ENCODE measurements around the gene ALDOB.

Gene ALDOB

GRCh38 chr9:101467690-101468089 is 32.1 kb upstream of the ALDOB start:
- no peak for DNase-seq (ENCODE audit: insufficient read length, low spot score)
- no peak for TF ChIP-seq POLR2A (IDR thresholded peaks at IDR 0.05; ENCODE audit: low read depth, low read length)
- no peak for FAIRE-seq

GRCh38 chr9:101466863-101467262 is 31.3 kb upstream of the ALDOB start:
- DNase-seq (ENCODE audit: insufficient read length, low spot score) (no peak), FAIRE-seq (no peak)
- TF ChIP-seq POLR2A (IDR thresholded peaks at IDR 0.05; ENCODE audit: low read depth, low read length) = no peak

GRCh38 chr9:101465326-101465915 is 29.8 kb upstream of the ALDOB start:
- peak; percentile 99 for FAIRE-seq
- DNase-seq (ENCODE audit: insufficient read length, low spot score) = no peak
- no peak for TF ChIP-seq POLR2A (IDR thresholded peaks at IDR 0.05; ENCODE audit: low read depth, low read length)

- no peak for TF ChIP-seq POLR2A (IDR thresholded peaks at IDR 0.05; ENCODE audit: low read depth, low read length)
- FAIRE-seq (peak; percentile 43), DNase-seq (ENCODE audit: insufficient read length, low spot score) (no peak)
Observed at GRCh38 chr9:101463397-101463796, 27.8 kb upstream of the ALDOB start.

- no peak for TF ChIP-seq POLR2A (IDR thresholded peaks at IDR 0.05; ENCODE audit: low read depth, low read length)
- DNase-seq (ENCODE audit: insufficient read length, low spot score) (peak; percentile 63), FAIRE-seq (peak; percentile 93)
Observed at GRCh38 chr9:101462558-101462957, 27.0 kb upstream of the ALDOB start.

- TF ChIP-seq POLR2A (IDR thresholded peaks at IDR 0.05; ENCODE audit: low read depth, low read length) = no peak
- DNase-seq (ENCODE audit: insufficient read length, low spot score) (no peak), FAIRE-seq (no peak)
Observed at GRCh38 chr9:101460965-101461364, 25.4 kb upstream of the ALDOB start.

- TF ChIP-seq POLR2A (IDR thresholded peaks at IDR 0.05; ENCODE audit: low read depth, low read length) = no peak
Observed at GRCh38 chr9:101458963-101459631, 23.5 kb upstream of the ALDOB start.

GRCh38 chr9:101457003-101457402 is 21.4 kb upstream of the ALDOB start:
- DNase-seq (ENCODE audit: insufficient read length, low spot score) = no peak
- TF ChIP-seq POLR2A (IDR thresholded peaks at IDR 0.05; ENCODE audit: low read depth, low read length) = no peak
- no peak for FAIRE-seq

More at GRCh38 chr9:101458963-101459631, 23.5 kb upstream of the ALDOB start:
- peak; percentile 58 for DNase-seq (ENCODE audit: insufficient read length, low spot score)
- peak; percentile 98 for FAIRE-seq

- no peak for TF ChIP-seq POLR2A (IDR thresholded peaks at IDR 0.05; ENCODE audit: low read depth, low read length)
- no peak for FAIRE-seq
- DNase-seq (ENCODE audit: insufficient read length, low spot score) = no peak
Observed at GRCh38 chr9:101455656-101456240, 20.2 kb upstream of the ALDOB start.

GRCh38 chr9:101453776-101454570 is 18.4 kb upstream of the ALDOB start:
- DNase-seq (ENCODE audit: insufficient read length, low spot score) = no peak
- no peak for FAIRE-seq

GRCh38 chr9:101451498-101451897 is 15.9 kb upstream of the ALDOB start:
- FAIRE-seq (no peak), DNase-seq (ENCODE audit: insufficient read length, low spot score) (no peak)
- no peak for TF ChIP-seq POLR2A (IDR thresholded peaks at IDR 0.05; ENCODE audit: low read depth, low read length)

More at GRCh38 chr9:101453776-101454570, 18.4 kb upstream of the ALDOB start:
- no peak for TF ChIP-seq POLR2A (IDR thresholded peaks at IDR 0.05; ENCODE audit: low read depth, low read length)

GRCh38 chr9:101450931-101451330 is 15.4 kb upstream of the ALDOB start:
- no peak for FAIRE-seq
- DNase-seq (ENCODE audit: insufficient read length, low spot score) = no peak
- TF ChIP-seq POLR2A (IDR thresholded peaks at IDR 0.05; ENCODE audit: low read depth, low read length) = no peak

GRCh38 chr9:101449071-101449721 is 13.6 kb upstream of the ALDOB start:
- DNase-seq (ENCODE audit: insufficient read length, low spot score) = peak; percentile 82
- peak; percentile 85 for FAIRE-seq
- TF ChIP-seq POLR2A (IDR thresholded peaks at IDR 0.05; ENCODE audit: low read depth, low read length) = no peak

GRCh38 chr9:101448680-101449070 is 13.1 kb upstream of the ALDOB start:
- DNase-seq (ENCODE audit: insufficient read length, low spot score) (no peak), FAIRE-seq (no peak)
- TF ChIP-seq POLR2A (IDR thresholded peaks at IDR 0.05; ENCODE audit: low read depth, low read length) = no peak

Data from H54 (cell line).